ENCODE measurements around the gene PRKCD. TPM values are rescaled to one million over a fixed set of nuclear protein-coding genes. Genes with fewer than 3 reads are reported as not detected.

PRKCD gene
- 1.3 and 1.4 TPM in 2 replicates for total RNA-seq
- 17.4 TPM for polyA plus RNA-seq (2012)

GRCh38 chr3:53160660-53161449, at the start of gene PRKCD:
TSS of gene PRKCD (plus strand) at chr3:53161209. CDS start at chr3:53178423, 17,214 bp downstream.
- peak; percentile 90 for DNase-seq (ENCODE audit: low read depth)

GRCh38 chr3:53111822-53112221, 49.2 kb upstream of the PRKCD start:
- no peak for DNase-seq (ENCODE audit: low read depth)

- peak; percentile 18 for DNase-seq (ENCODE audit: low read depth)
Measured at GRCh38 chr3:53113293-53114010, 47.6 kb upstream of the PRKCD start.

- DNase-seq (ENCODE audit: low read depth), result peak; percentile 85
Measured at GRCh38 chr3:53114011-53114400, 47.0 kb upstream of the PRKCD start.

GRCh38 chr3:53114412-53115074, 46.5 kb upstream of the PRKCD start:
- peak; percentile 23 for DNase-seq (ENCODE audit: low read depth)

- DNase-seq (ENCODE audit: low read depth), result no peak
Measured at GRCh38 chr3:53116956-53117355, 44.1 kb upstream of the PRKCD start.

GRCh38 chr3:53120336-53120735, 40.7 kb upstream of the PRKCD start:
- DNase-seq (ENCODE audit: low read depth), result no peak

GRCh38 chr3:53122255-53122932, 38.6 kb upstream of the PRKCD start:
- no peak for DNase-seq (ENCODE audit: low read depth)

GRCh38 chr3:53122933-53123305, 38.1 kb upstream of the PRKCD start:
- DNase-seq (ENCODE audit: low read depth), result no peak

GRCh38 chr3:53123510-53123909, 37.5 kb upstream of the PRKCD start:
- no peak for DNase-seq (ENCODE audit: low read depth)

GRCh38 chr3:53123953-53124352, 37.1 kb upstream of the PRKCD start:
- no peak for DNase-seq (ENCODE audit: low read depth)

GRCh38 chr3:53126601-53127000, 34.4 kb upstream of the PRKCD start:
- DNase-seq (ENCODE audit: low read depth), result no peak

- DNase-seq (ENCODE audit: low read depth), result no peak
Measured at GRCh38 chr3:53129344-53129743, 31.7 kb upstream of the PRKCD start.

GRCh38 chr3:53130179-53131061, 30.6 kb upstream of the PRKCD start, which contains the start of gene RFT1:
TSS of gene RFT1 (minus strand) at chr3:53130435. CDS start at chr3:53130400, 35 bp downstream.
- peak; percentile 98 for DNase-seq (ENCODE audit: low read depth)

- DNase-seq (ENCODE audit: low read depth), result no peak
Measured at GRCh38 chr3:53131096-53131495, 29.9 kb upstream of the PRKCD start.

- DNase-seq (ENCODE audit: low read depth), result no peak
Measured at GRCh38 chr3:53132347-53132746, 28.7 kb upstream of the PRKCD start.

GRCh38 chr3:53134631-53135232, 26.3 kb upstream of the PRKCD start:
- DNase-seq (ENCODE audit: low read depth), result peak; percentile 74

GRCh38 chr3:53137221-53137620, 23.8 kb upstream of the PRKCD start:
- DNase-seq (ENCODE audit: low read depth), result no peak

GRCh38 chr3:53137835-53138446, 23.1 kb upstream of the PRKCD start:
- no peak for DNase-seq (ENCODE audit: low read depth)
